GM12892 (cell line): ENCODE results near the gene SNX8.

Source experiments
- DNase-seq: peaks from one replicate; pipeline ENCODE4 v3.0.0; 2011; ENCODE audit not compliant: insufficient read length
- FAIRE-seq: peaks from 2 replicates; lab custom pipeline; 2011; peaks lifted over from hg19 to GRCh38; lab: Jason Lieb, UNC
- POLR2A ChIP-seq: IDR thresholded peaks from 2 replicates; pipeline ENCODE4 v1.6.1; 2011; ENCODE audit warnings: low read depth, low read length, control low read depth
- POLR2AphosphoS5 ChIP-seq: IDR thresholded peaks from 2 replicates; pipeline ENCODE4 v1.6.1; 2011; ENCODE audit warnings: low read depth, low read length, control low read depth
- TAF1 ChIP-seq: IDR thresholded peaks from 2 replicates; pipeline ENCODE4 v1.6.1; 2011; ENCODE audit warnings: low read depth, mild to moderate bottlenecking, control low read depth, low read length, borderline replicate concordance

SNX8 gene

GRCh38 chr7:2219606-2220005, 94.6 kb downstream of the SNX8 start:
- no peak for TF ChIP-seq POLR2A
- FAIRE-seq (no peak), DNase-seq (no peak)

GRCh38 chr7:2219136-2219535, 95.1 kb downstream of the SNX8 start:
- DNase-seq, result no peak

GRCh38 chr7:2218444-2218785, 95.8 kb downstream of the SNX8 start:
- DNase-seq (no peak), FAIRE-seq (no peak)
- TF ChIP-seq TAF1 (no peak), POLR2A (no peak), POLR2AphosphoS5 (no peak)

More at GRCh38 chr7:2219136-2219535, 95.1 kb downstream of the SNX8 start:
- FAIRE-seq, result no peak
- no peak for TF ChIP-seq TAF1
- TF ChIP-seq POLR2A, result no peak
- TF ChIP-seq POLR2AphosphoS5, result no peak

- DNase-seq, result no peak
- TF ChIP-seq TAF1 (no peak), POLR2AphosphoS5 (no peak), POLR2A (no peak)
- FAIRE-seq, result no peak
These were observed 96.4 kb downstream of the SNX8 start for GRCh38 chr7:2217716-2218443.

GRCh38 chr7:2217206-2217605, 97.0 kb downstream of the SNX8 start:
- DNase-seq (no peak), FAIRE-seq (no peak)
- TF ChIP-seq POLR2A (no peak), POLR2AphosphoS5 (no peak), TAF1 (no peak)

- TF ChIP-seq POLR2AphosphoS5, result no peak
- no peak for TF ChIP-seq TAF1
- TF ChIP-seq POLR2A, result no peak
- FAIRE-seq (no peak), DNase-seq (no peak)
These were observed 98.4 kb downstream of the SNX8 start for GRCh38 chr7:2215851-2216250.

- DNase-seq (no peak), FAIRE-seq (no peak)
- no peak for TF ChIP-seq POLR2AphosphoS5
- TF ChIP-seq POLR2A, result no peak
- TF ChIP-seq TAF1, result no peak
These were observed 99.6 kb downstream of the SNX8 start for GRCh38 chr7:2214636-2215035.

- TF ChIP-seq POLR2A (no peak), TAF1 (no peak), POLR2AphosphoS5 (no peak)
- FAIRE-seq, result no peak
These were observed 100.6 kb downstream of the SNX8 start for GRCh38 chr7:2213551-2214215.

GRCh38 chr7:2212906-2213305, 101.3 kb downstream of the SNX8 start:
- TF ChIP-seq TAF1 (no peak), POLR2A (no peak), POLR2AphosphoS5 (no peak)
- FAIRE-seq, result no peak

More at GRCh38 chr7:2213551-2214215, 100.6 kb downstream of the SNX8 start:
- DNase-seq, result no peak

GRCh38 chr7:2211926-2212325, 102.3 kb downstream of the SNX8 start:
- no peak for DNase-seq

More at GRCh38 chr7:2212906-2213305, 101.3 kb downstream of the SNX8 start:
- no peak for DNase-seq

GRCh38 chr7:2211259-2211880, 102.9 kb downstream of the SNX8 start:
- TF ChIP-seq POLR2A (0 out of 2 replicates have a peak, but pooled peaks have one; percentile 15), POLR2AphosphoS5 (no peak), TAF1 (no peak)
- FAIRE-seq (no peak), DNase-seq (no peak)

More at GRCh38 chr7:2211926-2212325, 102.3 kb downstream of the SNX8 start:
- no peak for FAIRE-seq
- TF ChIP-seq POLR2A, result no peak
- no peak for TF ChIP-seq POLR2AphosphoS5
- TF ChIP-seq TAF1, result no peak
